Urinary bladder (tissue), 4 donors: ENCODE results near the gene PDE8B. TPM values are rescaled to one million over a fixed set of nuclear protein-coding genes. Genes with fewer than 3 reads are reported as not detected.

Source experiments
- DNase-seq: peaks from one replicate; pipeline ENCODE4 v3.0.0-alpha.2; 2015; ENCODE audit errors: extremely low spot score
- H3K27ac ChIP-seq: one replicate; pipeline ENCODE4 v1.5.1; 2013; ENCODE audit warnings: low read depth, mild to moderate bottlenecking, moderate library complexity
- H3K36me3 ChIP-seq: one replicate; pipeline ENCODE4 v1.6.1; 2013; ENCODE audit warnings: mild to moderate bottlenecking, moderate library complexity; ENCODE audit not compliant: insufficient read depth
- H3K4me1 ChIP-seq: one replicate; pipeline ENCODE4 v1.6.1; 2013; ENCODE audit warnings: mild to moderate bottlenecking, moderate library complexity; ENCODE audit not compliant: insufficient read depth
- H3K4me3 ChIP-seq: one replicate; pipeline ENCODE4 v1.5.1; 2013; ENCODE audit warnings: low read depth, low read length
- WGBS: extraction: QIAGEN DNeasy Blood & Tissue Kit; methylation state at CpG from one replicate; pipeline ENCODE4 v1.1.7; 2013; 5-methylcytosine and 5-hydroxymethylcytosine counted together
- polyA plus RNA-seq: library from polyadenylated mRNA; stranded (reverse); fragments of 200-250 nt; gene quantifications from one replicate; pipeline ENCODE4 v1.2.3, GENCODE V29; 2013
- total RNA-seq: library from RNA; depleted of rRNA; stranded (reverse); fragments of >200 nt; gene quantifications from one replicate; pipeline ENCODE4 v1.2.3, GENCODE V29; 2014
- donor health status: healthy with polysubstance abuse.
- donor health status: healthy.

Gene PDE8B
- total and polyA plus RNA-seq, 2 donors, result 2.4 to 2.9 TPM

- Histone ChIP-seq H3K4me1 (no peaks in the 10 kb centered on the region), H3K36me3 (no peaks in the 10 kb centered on the region), H3K27ac (no peak overlapping the region), H3K4me3 (no peak overlapping the region)
- 93% methylated on average over 5 of the region's 5 CpGs for WGBS
- no peak for DNase-seq
Observed at GRCh38 chr5:77177576-77177975, 32.9 kb upstream of the PDE8B start.

GRCh38 chr5:77180167-77181081, 30.1 kb upstream of the PDE8B start:
- H3K27ac ChIP-seq, result no peak overlapping the region
- DNase-seq, result no peak
- WGBS, result 1% methylated on average over 69 of the region's 69 CpGs

GRCh38 chr5:77181173-77181572, 29.3 kb upstream of the PDE8B start:
- no peak for DNase-seq
- WGBS, result 12% methylated on average over 15 of the region's 15 CpGs
- Histone ChIP-seq H3K36me3 (no peaks in the 10 kb centered on the region), H3K4me3 (no peak overlapping the region), H3K27ac (no peak overlapping the region), H3K4me1 (no peaks in the 10 kb centered on the region)

More at GRCh38 chr5:77180167-77181081, 30.1 kb upstream of the PDE8B start:
- peak overlapping the region; percentile 42 for H3K4me3 ChIP-seq
- no peaks in the 10 kb centered on the region for H3K4me1 ChIP-seq
- no peaks in the 10 kb centered on the region for H3K36me3 ChIP-seq

GRCh38 chr5:77181596-77182304, 28.7 kb upstream of the PDE8B start:
- WGBS, result 59% methylated on average over 15 of the region's 15 CpGs
- H3K36me3 ChIP-seq, result no peaks in the 10 kb centered on the region
- no peak overlapping the region for H3K4me3 ChIP-seq
- no peak overlapping the region for H3K27ac ChIP-seq
- no peaks in the 10 kb centered on the region for H3K4me1 ChIP-seq
- no peak for DNase-seq

- 89% methylated on average over 1 of the region's 1 CpG for WGBS
- H3K36me3 ChIP-seq, result no peaks in the 10 kb centered on the region
- DNase-seq, result no peak
- H3K4me3 ChIP-seq, result no peak overlapping the region
- no peak overlapping the region for H3K27ac ChIP-seq
- no peaks in the 10 kb centered on the region for H3K4me1 ChIP-seq
Observed at GRCh38 chr5:77182367-77182766, 28.1 kb upstream of the PDE8B start.

- Histone ChIP-seq H3K4me1 (no peaks in the 10 kb centered on the region), H3K27ac (no peak overlapping the region), H3K4me3 (no peak overlapping the region), H3K36me3 (no peaks in the 10 kb centered on the region)
- 92% methylated on average over 2 of the region's 2 CpGs for WGBS
- no peak for DNase-seq
Observed at GRCh38 chr5:77186652-77187370, 23.7 kb upstream of the PDE8B start.

GRCh38 chr5:77189421-77189820, 21.1 kb upstream of the PDE8B start:
- Histone ChIP-seq H3K4me1 (no peaks in the 10 kb centered on the region), H3K4me3 (no peak overlapping the region), H3K27ac (no peak overlapping the region), H3K36me3 (no peaks in the 10 kb centered on the region)
- DNase-seq, result no peak
- WGBS, result 84% methylated on average over 2 of the region's 2 CpGs

GRCh38 chr5:77192441-77193050, 17.9 kb upstream of the PDE8B start:
- WGBS, result 51% methylated on average over 2 of the region's 2 CpGs
- no peak overlapping the region for H3K4me3 ChIP-seq
- no peaks in the 10 kb centered on the region for H3K36me3 ChIP-seq
- H3K27ac ChIP-seq, result no peak overlapping the region
- no peaks in the 10 kb centered on the region for H3K4me1 ChIP-seq
- DNase-seq, result no peak

GRCh38 chr5:77194762-77195161, 15.7 kb upstream of the PDE8B start:
- no peak for DNase-seq
- H3K4me3 ChIP-seq, result no peak overlapping the region
- H3K27ac ChIP-seq, result no peak overlapping the region
- no peaks in the 10 kb centered on the region for H3K36me3 ChIP-seq
- H3K4me1 ChIP-seq, result no peaks in the 10 kb centered on the region

- Histone ChIP-seq H3K27ac (no peak overlapping the region), H3K4me1 (no peaks in the 10 kb centered on the region), H3K36me3 (no peaks in the 10 kb centered on the region), H3K4me3 (no peak overlapping the region)
- DNase-seq, result no peak
- 60% methylated on average over 2 of the region's 2 CpGs for WGBS
Observed at GRCh38 chr5:77197840-77198554, 12.5 kb upstream of the PDE8B start.

- no peaks in the 10 kb centered on the region for H3K4me1 ChIP-seq
- 93% methylated on average over 1 of the region's 1 CpG for WGBS
- DNase-seq, result no peak
- H3K27ac ChIP-seq, result no peak overlapping the region
- no peaks in the 10 kb centered on the region for H3K36me3 ChIP-seq
- H3K4me3 ChIP-seq, result no peak overlapping the region
Observed at GRCh38 chr5:77200663-77201062, 9.8 kb upstream of the PDE8B start.

- no peak overlapping the region for H3K4me3 ChIP-seq
- no peak for DNase-seq
- H3K4me1 ChIP-seq, result no peaks in the 10 kb centered on the region
- no peaks in the 10 kb centered on the region for H3K36me3 ChIP-seq
- no peak overlapping the region for H3K27ac ChIP-seq
Observed at GRCh38 chr5:77202145-77202544, 8.3 kb upstream of the PDE8B start.

GRCh38 chr5:77204967-77205366, 5.5 kb upstream of the PDE8B start:
- Histone ChIP-seq H3K36me3 (no peaks in the 10 kb centered on the region), H3K4me3 (no peak overlapping the region), H3K27ac (no peak overlapping the region), H3K4me1 (no peaks in the 10 kb centered on the region)
- no peak for DNase-seq
- 44% methylated on average over 2 of the region's 2 CpGs for WGBS
